Activated CD8-positive, alpha-beta memory T cell treated with anti-CD3 and anti-CD28 coated beads for 36 hours (primary cell): Measurements from ENCODE around the gene ZNF385B. TPM values are rescaled to one million over a fixed set of nuclear protein-coding genes. Genes with fewer than 3 reads are reported as not detected.

Source experiments
- CTCF ChIA-PET: fragments of 350-600 bp; sonication (Branson Sonifier 250); formaldehyde crosslinking; loops from one replicate; lab custom pipeline; 2021; ENCODE audit warnings: antibody characterized with exemption; lab: Charles Lee
- POLR2A ChIA-PET: fragments of 350-600 bp; sonication (Branson Sonifier 250); formaldehyde crosslinking; loops from one replicate; lab custom pipeline; 2021; ENCODE audit warnings: antibody characterized with exemption; lab: Charles Lee
- total RNA-seq, 2 experiments: library from RNA; stranded (reverse); gene quantifications; one replicate each; pipeline ENCODE4 v1.2.3, GENCODE V29; 2021

ZNF385B gene
- total RNA-seq, 2 experiments from 2014 or later, result not detected

DNA sequence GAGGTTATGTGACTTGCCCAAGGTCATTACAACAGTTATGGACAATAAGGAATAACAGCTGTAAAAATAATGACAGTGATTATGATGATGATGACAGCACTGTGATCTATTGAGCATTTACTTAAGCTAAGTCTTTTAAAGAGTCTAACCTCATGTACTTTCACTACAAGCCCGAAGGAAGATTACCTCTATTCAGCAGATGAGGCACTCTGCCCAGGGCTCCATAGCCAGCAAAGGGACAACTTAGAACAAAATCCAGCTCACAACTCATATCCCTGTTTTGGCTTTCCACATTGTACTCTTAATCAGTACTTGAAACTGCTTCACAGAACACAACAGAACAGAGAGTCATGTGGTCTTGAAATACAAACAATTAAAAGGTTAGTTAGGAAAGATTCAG, 290.2 kb downstream of the ZNF385B start:
- POLR2A ChIA-PET, result no interaction called here
- CTCF ChIA-PET, result no interaction called here

DNA sequence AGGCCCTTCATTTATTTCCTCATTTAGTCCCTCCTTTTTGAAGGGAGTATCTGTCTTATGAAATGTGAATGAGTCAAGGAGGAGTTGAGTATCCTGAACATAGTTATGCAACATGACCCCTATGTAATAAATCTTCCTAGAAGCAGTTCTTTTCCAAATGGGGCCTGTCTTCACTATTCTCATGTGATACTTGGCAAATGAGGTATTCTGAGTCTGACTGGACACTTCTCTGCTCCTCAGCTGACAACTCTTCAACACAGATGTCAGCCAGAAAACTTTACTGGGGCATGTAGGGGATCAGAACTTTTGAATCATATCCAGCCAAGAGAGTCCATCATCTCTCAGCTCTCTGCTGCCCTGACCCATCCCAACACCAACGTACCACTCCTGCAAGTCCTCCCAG, 291.6 kb downstream of the ZNF385B start:
- POLR2A ChIA-PET, result no interaction called here
- CTCF ChIA-PET, result no interaction called here

DNA sequence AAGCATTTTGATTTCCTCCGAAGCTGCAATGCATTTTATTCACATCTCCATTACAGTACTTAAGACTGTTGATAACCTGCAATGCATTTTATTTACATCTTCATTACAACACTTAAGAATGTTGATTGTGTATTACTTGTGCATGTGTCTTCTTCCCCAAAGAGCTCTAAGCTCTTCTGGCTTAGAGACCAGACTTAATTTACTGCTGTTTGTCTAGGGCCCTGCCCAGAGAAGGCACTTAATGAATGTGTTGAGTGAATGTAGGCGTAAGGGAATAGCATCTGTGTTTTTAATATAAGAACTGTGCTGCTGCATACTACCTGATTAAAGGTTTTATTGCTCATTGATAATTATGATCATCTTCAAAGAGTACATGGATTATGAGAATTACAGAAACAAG, 295.6 kb downstream of the ZNF385B start:
- POLR2A ChIA-PET, result no interaction called here
- CTCF ChIA-PET, result no interaction called here

DNA sequence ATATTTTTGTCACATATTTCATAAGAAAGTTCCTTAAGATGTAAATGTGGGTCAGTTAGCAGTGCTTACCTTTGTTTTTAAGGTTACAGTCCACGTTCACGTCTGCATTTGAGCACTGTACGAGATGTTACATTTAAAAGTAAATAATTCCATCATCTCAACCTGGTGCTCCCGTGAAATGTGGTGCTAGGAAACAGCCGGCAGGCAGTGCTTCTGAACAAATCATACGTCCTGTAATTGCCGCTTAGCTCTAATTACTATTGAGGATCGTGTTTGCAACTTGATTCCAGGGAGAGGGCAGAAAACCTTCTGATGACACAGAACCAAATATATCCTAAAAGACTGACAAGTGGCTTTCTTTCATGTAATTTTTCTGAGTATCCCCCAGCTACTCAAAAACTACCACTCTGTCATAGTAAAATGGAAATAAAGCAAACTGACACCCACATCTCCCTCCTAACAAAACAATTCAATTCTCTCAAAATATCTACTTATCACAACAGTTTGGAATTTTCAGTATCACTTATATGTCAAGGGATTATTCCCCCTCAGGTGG, 299.0 kb downstream of the ZNF385B start:
- POLR2A ChIA-PET, result no interaction called here
- CTCF ChIA-PET, result no interaction called here

DNA sequence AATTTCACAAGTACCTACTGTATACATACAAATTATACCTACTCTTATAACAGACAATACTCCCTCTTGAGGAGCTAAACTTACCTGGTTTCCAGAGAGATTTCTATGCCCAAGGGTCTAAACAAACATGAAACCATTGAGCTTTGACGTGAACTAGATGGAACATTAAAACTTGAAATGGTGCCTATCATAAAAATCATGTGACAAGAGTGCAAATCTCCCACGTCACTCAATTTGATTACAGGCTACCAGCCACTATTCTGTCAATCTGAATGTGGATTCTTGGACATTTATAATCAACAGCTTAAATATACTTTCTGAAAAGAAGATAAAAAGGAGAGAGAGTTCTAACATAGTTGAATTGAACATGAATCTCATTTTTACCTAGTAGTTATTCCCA, 299.7 kb downstream of the ZNF385B start:
- ChIA-PET CTCF (no interaction called here), POLR2A (no interaction called here)

DNA sequence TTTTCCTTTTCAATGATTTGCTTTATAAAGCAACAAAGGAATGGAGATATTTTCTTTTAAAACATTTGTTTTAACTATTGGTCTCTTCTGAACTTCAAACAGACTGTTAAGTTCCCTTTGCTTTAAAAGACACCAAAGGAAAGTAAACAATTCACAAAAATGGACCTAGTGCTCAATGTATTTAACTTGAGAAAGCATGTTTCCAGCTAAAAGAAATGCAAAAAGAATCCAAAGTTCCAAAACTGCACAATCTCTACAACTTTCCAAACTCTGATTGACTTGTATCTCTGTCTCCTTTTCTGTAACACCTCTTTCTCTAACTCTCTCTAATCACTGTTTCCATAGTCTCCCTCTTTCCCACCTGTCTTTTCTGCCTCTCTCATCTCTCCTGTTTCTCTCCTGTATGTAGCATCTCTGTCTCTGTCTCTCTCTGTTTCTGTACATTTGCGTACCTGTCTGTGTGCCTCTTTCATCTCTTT, 301.1 kb downstream of the ZNF385B start:
- CTCF ChIA-PET, result no interaction called here
- POLR2A ChIA-PET, result no interaction called here

DNA sequence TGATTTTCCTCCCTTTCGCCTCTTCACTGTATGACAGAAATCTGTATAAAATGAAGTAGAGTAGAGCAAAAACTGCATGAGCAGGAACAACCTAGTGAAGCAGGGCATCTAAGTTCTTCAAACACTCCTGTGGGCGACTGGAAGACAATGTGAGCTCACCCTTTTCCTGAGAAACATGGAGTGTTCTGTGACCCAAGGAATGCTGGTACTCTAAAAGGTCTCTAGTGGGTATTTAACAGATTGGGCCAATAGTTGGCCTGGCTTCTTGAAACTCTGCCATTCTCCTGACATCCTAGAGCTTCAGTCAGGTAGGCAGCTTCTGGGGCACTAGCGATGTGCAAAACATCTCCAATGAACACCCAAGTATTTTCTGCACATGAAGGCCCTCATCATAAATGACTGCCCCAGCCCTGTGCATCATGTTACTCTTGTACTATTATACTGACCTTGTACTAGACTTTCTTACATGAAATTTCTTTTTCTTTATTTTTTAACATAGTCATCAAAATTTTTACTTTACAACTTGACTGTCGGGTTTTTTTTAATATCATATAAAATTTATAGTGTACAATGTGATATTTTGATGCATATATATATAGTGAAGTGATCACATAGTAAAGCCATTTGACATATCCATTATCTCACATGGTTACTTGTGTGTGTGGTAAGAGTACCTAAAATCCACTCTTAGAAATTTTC, 302.2 kb downstream of the ZNF385B start:
- ChIA-PET CTCF (no interaction called here), POLR2A (no interaction called here)

DNA sequence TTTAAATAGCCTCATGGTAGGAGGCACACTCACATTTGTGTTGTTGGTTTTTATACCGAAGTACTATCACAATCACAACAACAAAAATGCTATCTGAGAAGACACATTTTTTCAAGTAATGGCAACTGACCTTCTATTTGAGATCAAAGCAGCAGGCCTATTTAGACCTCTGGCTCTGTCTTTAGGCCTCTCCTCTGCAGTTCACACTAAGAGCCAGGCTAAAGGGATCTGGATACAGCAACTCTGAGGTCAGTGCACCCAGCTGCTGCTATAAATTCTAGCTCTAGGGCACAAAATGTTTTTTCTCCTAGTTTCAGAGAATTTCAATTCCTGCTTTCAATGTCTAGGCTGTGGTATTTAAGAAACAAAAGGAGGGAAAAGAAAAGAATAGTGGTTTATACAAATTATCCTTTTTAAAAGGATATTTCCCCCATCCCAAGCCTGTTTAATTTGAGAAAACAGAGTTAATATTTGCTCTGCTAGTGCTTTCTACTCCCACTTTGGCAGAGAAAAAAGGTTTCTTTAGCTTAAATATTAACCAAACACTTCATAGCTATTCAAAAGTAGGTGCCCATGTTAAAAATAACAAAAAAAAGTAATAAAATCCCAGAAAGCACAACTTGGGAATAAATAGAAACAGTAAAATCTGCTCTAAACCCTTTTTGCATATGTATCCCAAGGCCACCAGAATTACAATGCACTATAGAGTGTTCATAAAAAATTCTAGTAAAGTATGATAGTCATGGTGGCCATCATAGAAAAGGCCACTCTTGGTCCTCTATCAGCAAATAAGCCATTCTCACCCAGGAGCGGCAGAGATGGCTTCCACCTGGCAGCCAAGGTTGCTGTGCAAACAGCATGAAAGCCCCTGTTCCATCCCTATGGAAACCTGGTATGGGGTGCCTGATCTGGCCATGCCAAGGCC, 303.1 kb downstream of the ZNF385B start:
- ChIA-PET CTCF (no interaction called here), POLR2A (no interaction called here)

DNA sequence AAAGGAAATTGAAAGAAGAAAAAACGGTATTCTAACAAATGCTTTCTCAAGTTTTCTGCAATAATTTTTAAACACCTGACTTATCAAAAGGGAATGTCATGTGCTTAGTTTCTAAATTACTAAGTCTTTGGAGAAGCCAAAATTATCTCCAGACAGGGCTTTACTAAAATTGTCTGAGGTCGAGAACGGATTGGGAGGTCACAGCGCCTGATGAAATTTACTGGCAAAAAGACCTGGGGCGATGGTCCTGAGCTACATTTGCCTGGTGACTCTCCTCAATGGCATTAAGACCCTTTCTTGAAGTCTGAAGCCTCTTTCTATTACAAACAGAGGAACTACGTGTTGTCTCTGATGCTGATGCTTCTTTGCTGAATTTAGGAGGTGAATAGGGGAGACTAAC, 305.0 kb downstream of the ZNF385B start:
- POLR2A ChIA-PET, result no interaction called here
- CTCF ChIA-PET, result no interaction called here

DNA sequence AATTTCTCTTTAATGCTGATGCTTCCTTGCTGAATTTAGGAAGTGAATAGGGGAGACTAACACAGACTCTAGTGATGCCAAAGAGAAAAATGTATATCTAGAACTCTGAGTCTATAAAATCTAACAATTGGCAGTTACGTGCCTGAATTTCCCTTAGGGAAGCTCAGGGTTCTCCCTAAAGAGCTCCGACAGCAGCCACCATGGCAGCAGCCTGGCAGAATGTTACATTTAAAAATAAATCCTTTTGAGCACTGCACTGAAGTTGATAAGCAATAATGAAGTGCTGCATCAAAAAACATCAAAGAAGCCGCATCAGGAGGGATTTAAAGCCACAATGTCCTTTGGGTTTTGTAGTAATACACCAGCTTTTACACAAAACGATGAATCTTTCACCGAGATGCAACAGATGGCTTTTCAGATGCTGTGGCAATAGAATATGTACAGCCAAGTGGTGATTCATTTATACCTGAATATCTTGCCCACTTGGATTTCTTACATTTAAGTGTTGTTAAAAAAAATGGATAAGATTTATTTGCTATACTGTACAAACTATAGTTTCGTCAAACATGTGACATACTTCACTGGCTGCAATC, 305.6 kb downstream of the ZNF385B start:
- ChIA-PET POLR2A (no interaction called here), CTCF (no interaction called here)

DNA sequence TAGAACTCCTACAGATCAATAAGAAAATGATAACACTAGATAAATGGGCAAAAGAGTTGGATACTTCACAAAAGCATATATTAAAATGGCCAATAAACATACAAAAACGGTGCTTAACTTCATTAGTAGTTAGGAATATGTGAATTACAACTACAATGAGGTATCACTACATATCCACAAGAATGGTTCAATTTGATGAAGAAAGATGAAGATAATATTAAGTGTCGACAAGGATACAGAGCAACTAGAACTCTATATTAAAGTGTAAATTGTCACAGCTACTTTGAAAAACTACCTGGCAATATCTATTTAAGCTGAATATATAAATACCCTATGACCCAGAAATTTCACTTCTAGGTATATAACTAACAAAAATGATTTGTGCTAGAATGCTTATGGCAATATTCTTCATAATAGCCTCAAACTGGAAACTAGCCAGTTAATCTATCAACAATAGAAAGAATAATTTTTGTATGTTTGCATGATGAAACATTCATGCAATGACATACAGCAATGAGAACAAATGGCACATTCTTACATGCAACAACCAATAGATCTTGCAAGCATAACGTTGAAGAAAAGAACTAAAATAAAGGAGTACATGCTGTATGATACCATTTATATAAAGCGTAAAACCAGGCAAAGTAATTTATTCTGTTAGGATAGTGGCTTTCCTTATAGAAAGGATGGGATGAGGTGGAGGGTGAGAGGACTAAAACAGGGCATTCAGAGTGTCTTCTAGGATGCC, 306.6 kb downstream of the ZNF385B start:
- POLR2A ChIA-PET, result no interaction called here

DNA sequence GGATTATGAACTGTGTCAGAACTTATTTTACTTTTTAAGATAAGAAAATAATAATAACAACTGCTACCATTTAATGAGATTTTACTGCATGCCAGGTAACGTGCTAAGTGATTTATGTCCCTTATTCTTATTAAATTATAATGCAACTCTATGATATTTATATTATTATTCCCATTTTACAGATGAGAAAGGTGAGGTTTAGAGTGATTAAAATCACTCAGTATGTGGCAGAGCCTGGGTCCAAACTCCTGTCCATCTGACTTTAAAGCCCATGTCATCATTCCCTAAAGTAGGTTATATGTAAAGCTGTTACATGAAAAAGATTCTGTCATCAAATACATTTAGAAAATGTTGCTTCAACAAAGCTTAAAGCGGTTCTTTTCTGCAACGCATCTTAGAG, 308.0 kb downstream of the ZNF385B start:
- ChIA-PET CTCF (no interaction called here), POLR2A (no interaction called here)

More for the DNA sequence above, 306.6 kb downstream of the ZNF385B start:
- CTCF ChIA-PET, result no interaction called here

DNA sequence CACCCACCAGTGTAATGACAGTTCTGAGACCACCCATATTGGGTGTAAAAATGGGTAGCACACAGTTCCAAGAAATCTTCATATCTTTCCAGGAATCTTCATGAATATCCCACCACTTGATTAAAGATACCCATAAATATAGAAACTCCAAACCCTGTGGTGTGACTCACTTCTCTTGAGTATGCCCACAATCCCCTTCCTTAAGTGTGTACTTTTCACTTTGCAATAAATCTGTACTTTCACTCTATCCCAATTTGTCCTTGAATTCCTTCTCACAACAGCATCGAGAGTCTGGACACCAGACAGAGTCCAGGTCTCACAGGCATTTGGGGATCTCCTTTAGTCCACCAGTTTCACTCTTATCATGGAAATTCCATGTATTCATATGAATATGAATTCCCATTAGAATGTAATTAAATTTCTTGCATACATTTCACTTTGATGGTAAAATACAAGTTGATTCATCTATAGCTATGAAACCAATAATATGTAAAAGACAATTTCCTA, 309.8 kb downstream of the ZNF385B start:
- ChIA-PET POLR2A (no interaction called here), CTCF (no interaction called here)

DNA sequence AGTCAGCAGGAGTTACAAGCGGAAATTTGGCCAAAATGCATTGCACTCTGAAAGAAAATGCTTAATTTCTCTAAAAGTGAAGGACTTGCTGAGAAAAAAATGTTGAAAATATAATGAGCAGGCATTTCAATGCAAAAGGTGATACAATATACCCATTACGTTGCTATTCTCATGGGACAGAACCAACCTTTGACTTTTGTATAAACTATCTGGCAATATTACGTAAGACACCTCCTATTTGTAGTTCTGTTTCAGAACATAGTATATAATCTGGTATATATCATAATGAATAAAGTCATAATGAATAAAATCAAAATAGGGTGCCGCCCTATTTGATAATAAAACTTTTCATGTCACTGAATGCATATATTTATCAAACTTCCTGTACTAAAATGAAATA, 310.6 kb downstream of the ZNF385B start:
- ChIA-PET POLR2A (no interaction called here), CTCF (interaction anchor here (0.6 kb wide), 1 partner anchor 113 kb away, joined by 4 read pairs; no protein-coding TSS in a partner anchor)

DNA sequence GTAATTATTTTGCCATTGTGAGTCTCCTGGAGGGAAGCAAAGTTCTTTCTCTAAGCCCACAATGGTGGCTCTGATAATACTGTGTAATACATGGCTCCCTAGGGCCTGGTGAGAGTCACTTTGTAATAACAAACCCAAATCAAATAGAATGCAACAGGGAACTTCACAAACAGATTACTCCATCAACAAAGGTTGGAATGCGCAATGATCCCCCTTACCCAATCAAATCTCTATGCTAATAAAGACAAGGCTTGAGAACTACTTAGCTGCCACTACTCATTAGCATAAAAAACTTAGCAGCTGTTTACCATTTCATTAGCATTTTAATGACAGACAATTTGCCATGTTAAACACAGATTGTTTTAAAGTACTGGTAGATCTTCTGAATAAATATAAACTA, 311.2 kb downstream of the ZNF385B start:
- POLR2A ChIA-PET, result no interaction called here
- CTCF ChIA-PET, result interaction anchor here (0.6 kb wide), 1 partner anchor 114 kb away, joined by 4 read pairs; no protein-coding TSS in a partner anchor

DNA sequence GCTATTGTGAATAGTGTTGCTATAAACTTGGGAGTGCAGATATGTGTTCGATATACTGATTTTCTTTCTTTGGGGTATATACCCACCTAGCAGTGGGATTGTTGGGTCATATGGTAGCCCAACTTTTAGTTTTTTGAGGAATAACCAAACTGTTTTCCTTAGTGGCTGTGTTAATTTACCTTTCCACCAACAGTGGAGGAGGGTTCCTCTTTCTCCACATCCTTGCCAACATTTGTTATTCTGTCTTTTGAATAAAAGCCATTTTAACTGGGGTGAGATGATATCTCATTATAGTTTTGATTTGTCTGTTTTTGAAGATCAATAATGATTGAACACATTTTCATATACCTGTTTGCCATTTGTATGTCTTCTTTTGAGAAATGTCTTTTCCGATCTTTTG, 314.8 kb downstream of the ZNF385B start:
- ChIA-PET POLR2A (no interaction called here), CTCF (no interaction called here)

DNA sequence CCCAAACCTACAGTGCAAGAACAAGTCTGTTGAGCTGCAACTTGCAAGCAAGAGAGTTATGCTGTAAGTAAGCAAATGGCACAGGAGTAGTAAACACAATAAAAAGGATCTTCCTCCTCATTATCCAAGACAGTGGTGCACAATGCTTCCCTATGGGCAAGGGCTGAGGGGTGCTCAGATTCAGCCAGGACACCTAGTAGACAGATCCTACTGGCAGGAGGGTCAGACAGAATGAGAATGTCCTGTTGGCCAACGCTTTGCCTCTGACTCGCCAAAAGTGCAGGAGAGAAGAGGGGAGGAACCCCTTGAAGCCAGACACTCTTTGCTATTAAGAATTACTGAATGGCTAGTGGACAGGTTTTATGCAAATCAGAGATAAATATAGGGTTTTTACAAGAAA, 316.4 kb downstream of the ZNF385B start:
- ChIA-PET POLR2A (no interaction called here), CTCF (no interaction called here)

DNA sequence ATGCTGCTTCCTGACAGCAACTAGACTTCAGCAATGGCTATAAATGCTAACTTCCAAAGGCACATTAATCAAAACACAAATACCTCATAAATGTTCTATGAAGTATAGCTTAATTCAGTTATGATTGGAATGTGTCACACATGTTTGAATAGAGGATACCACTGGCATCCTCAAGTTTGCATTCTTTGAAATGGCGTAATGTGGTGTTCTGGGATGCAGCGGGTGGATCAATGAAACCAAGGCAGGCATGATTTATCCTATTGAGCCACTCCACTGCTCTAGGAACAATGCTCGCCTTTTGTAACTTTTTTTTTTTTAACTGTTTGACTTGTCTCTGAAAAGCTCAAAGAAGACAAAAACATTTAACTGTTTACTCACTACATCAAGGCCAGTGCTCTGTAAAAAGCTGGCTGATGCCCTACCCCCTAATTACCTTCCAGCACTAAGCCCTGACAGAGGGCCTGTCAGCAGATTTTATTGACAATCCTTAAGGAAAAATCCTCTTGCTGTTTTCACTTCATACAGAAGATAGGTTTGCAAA, 318.0 kb downstream of the ZNF385B start:
- POLR2A ChIA-PET, result no interaction called here
- CTCF ChIA-PET, result no interaction called here

DNA sequence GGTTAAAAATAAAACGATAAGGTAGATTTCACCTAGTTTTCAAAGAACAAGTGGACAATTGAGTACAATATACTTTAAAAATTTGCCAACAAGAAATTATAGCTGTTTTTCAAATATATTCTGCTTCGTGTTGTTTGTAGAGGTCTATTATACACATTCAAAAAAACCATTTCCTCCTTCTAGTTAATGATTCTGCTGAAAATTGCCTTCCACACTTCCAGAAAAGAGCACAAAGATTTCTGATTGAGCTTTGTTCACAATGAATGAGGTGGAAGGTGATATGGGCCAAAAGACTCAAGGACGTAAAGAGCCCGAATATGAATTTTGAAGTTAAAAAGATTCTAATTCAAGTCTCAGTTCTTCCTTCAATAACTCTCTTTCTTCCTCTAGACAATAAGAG, 319.8 kb downstream of the ZNF385B start:
- POLR2A ChIA-PET, result no interaction called here
- CTCF ChIA-PET, result no interaction called here
